Measurements from ENCODE around the gene ADNP2.

The ADNP2 gene

GRCh38 chr18:80107426-80107825 lies 1.6 kb upstream of the ADNP2 start:
- DNase-seq (ENCODE audit: low spot score), result no peak

GRCh38 chr18:80108121-80108536 lies 933 bp upstream of the ADNP2 start:
- DNase-seq (ENCODE audit: low spot score), result no peak

GRCh38 chr18:80109676-80110078 lies 615 bp downstream of the ADNP2 start:
- DNase-seq (ENCODE audit: low spot score), result peak; percentile 40

GRCh38 chr18:80112624-80113248 lies 3.7 kb downstream of the ADNP2 start:
- no peak for DNase-seq (ENCODE audit: low spot score)

GRCh38 chr18:80115035-80115434 lies 6.0 kb downstream of the ADNP2 start:
- no peak for DNase-seq (ENCODE audit: low spot score)

- no peak for DNase-seq (ENCODE audit: low spot score)
Measured at GRCh38 chr18:80119111-80119510, 10.0 kb downstream of the ADNP2 start.

- no peak for DNase-seq (ENCODE audit: low spot score)
Measured at GRCh38 chr18:80120932-80121331, 11.9 kb downstream of the ADNP2 start.

GRCh38 chr18:80124131-80124530 lies 15.1 kb downstream of the ADNP2 start:
- no peak for DNase-seq (ENCODE audit: low spot score)

GRCh38 chr18:80126797-80127196 lies 17.7 kb downstream of the ADNP2 start:
- no peak for DNase-seq (ENCODE audit: low spot score)

- no peak for DNase-seq (ENCODE audit: low spot score)
Measured at GRCh38 chr18:80127635-80128034, 18.6 kb downstream of the ADNP2 start.

GRCh38 chr18:80129672-80130367 lies 20.8 kb downstream of the ADNP2 start:
- DNase-seq (ENCODE audit: low spot score), result no peak

GRCh38 chr18:80130555-80130954 lies 21.5 kb downstream of the ADNP2 start:
- no peak for DNase-seq (ENCODE audit: low spot score)

- DNase-seq (ENCODE audit: low spot score), result no peak
Measured at GRCh38 chr18:80132180-80132812, 23.2 kb downstream of the ADNP2 start.

- DNase-seq (ENCODE audit: low spot score), result no peak
Measured at GRCh38 chr18:80133124-80133523, 24.1 kb downstream of the ADNP2 start.

- DNase-seq (ENCODE audit: low spot score), result no peak
Measured at GRCh38 chr18:80135136-80135535, 26.1 kb downstream of the ADNP2 start.

GRCh38 chr18:80136679-80137078 lies 27.6 kb downstream of the ADNP2 start:
- no peak for DNase-seq (ENCODE audit: low spot score)

GRCh38 chr18:80137137-80137536 lies 28.1 kb downstream of the ADNP2 start:
- DNase-seq (ENCODE audit: low spot score), result no peak

- no peak for DNase-seq (ENCODE audit: low spot score)
Measured at GRCh38 chr18:80137976-80138375, 28.9 kb downstream of the ADNP2 start.

- no peak for DNase-seq (ENCODE audit: low spot score)
Measured at GRCh38 chr18:80140455-80140985, 31.5 kb downstream of the ADNP2 start.

GRCh38 chr18:80143881-80144280 lies 34.8 kb downstream of the ADNP2 start:
- no peak for DNase-seq (ENCODE audit: low spot score)

GRCh38 chr18:80145196-80145804 lies 36.2 kb downstream of the ADNP2 start:
- DNase-seq (ENCODE audit: low spot score), result no peak

- no peak for DNase-seq (ENCODE audit: low spot score)
Measured at GRCh38 chr18:80147037-80147417, 38.0 kb downstream of the ADNP2 start.
